NCI-H345 (cell line): Measurements from ENCODE around the gene ZNF132.

Experiments used
- DNase-seq: peaks from one replicate; lab custom pipeline; 2025; lab: John Stamatoyannopoulos, UW

ZNF132 gene

DNA sequence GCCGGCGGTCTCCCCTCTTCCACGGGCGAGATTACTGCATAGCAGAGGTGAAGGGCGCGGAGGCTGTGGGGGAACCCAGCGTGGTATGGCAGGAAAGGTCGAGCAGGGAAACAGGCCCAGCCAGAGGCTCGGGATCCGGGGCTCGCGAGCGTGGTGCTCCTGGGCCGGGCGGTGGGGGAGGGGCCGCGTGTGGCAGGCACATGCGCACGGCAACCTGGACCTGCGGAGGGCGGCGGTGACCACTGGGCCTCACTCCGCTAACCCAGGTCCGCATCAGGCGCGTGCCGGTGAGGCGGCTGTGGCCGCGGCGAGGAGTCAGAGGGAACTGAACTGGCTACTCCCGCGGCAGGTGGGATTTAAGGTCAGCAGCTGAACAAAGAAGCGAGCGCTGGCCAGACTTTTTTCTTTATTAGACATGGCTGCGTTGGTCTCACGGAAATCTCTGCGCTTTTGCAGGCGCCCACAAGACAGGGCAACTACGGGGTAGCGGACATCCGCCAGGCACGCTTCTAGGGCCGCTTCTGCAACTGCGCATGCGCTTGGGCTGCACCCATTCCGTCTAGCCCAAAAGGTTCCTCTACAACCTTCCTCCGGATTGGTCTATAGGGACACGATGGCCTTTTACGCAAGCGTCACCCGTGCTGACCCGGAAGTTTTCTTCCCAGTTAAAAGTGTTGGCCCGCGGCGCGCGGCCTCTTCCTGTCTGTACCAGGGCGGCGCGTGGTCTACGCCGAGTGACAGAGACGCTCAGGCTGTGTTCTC is 53.2 kb downstream of the ZNF132 start, which contains the start of gene RPS5:
Gene RPS5, plus strand, starts transcription at position 694 of the 762 bp plus-strand sequence. CDS start 869 bp downstream, outside the sequence.
- peak; percentile 96 for DNase-seq

DNA sequence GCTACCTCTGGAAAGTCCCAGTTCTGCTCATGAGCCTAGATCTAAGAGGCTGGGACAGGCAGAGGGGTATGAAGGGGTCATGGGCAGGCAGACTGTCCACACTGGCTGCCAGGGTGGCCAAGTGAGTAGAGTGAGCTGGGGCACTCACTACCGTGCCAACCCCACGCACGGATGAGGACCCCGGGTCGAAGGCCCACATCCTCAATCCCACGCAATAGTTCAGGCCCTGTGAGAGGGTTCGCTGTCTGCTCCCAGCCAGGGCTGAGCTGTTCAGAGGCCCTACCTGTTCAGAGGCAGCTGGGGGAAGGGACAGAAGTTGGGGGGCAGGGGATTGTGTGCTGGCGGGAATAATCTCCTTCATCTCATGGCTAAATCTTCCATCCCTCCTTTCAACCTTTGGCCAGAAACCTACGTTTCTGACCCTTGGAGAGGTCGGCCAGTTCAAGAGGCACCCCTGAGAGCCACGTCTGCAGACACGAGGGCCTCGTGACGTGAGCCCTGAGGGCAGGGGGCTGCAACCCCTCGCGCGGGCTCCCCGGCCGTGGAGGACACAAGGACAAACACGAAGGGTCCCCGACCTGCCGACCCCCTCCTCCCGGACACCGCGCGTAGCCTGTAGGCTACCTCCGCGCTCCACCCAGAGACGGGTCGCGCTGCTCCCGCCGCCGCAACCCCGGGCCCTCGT is 53.9 kb downstream of the ZNF132 start:
- no peak for DNase-seq

DNA sequence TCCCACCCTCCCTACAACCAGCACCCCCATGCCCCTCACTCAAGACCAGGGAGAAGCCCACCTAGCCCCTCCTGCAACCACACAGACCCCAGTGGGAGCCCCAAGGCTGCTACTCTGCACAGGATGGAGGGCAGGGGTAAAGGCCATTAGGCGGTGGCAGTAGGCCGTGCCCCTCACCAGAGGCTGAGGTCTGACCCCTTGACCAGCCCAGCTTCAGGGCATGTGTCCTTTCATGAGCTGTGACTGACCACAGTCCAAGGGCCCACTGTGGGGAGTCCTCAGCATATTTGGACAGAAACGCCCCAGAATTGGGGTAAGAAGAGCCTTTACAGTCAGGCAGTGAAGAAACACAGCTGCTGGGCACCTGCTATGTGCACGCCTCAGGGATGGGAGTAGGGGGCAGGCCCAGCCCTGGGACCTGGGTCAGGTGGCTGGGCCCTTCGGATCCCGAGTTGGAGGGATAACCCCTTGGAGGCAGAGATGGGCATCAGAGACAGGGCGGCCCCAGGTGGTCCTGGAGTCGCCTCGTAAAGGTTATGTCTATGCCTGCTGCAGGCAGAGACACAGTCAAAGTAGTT is 54.6 kb downstream of the ZNF132 start:
- no peak for DNase-seq

DNA sequence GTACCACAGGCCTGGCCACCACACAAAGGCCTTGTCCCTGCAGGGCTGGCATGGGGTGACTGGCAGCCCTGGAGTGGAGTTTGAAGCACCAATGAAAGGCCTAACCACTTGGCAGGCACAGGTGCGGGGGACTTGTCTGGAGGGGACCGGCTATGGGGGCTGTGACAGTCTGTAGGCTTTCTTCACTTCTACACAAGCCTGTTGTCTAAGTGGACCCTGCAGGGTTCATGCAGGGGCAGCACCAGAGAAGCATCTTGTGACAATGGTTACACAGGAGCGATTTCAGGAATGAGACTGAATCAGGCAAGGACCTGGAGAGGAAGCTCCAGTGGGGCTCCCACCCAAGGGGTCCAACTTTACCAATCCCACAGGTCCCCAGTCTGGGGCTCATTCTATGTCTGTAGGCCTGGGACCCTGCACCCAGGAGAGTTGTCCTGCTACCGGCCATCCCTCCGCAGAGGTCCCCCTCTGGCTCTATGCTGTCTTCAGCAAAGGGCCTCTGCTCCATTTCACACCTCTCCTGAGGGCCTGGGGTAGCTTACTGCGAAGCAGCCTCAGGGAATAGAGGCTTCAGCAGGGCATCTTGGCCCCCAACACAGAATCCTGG is 56.9 kb downstream of the ZNF132 start:
- no peak for DNase-seq
